GM19438 (cell line): ENCODE results near the gene ULK3.

Source experiments
- ATAC-seq: cut with Tn5 transposase; IDR thresholded peaks from one replicate; pipeline ENCODE4 v1.9.1; 2021; ENCODE audit warnings: low read depth; ENCODE audit not compliant: unreplicated experiment

Gene ULK3

GRCh38 chr15:74787251-74788041 is 55.5 kb downstream of the ULK3 start:
- ATAC-seq = peak; percentile 33

GRCh38 chr15:74786551-74787165 is 56.3 kb downstream of the ULK3 start:
- no peak for ATAC-seq
